Measurements from ENCODE around the gene CEP152. TPM values are rescaled to one million over a fixed set of nuclear protein-coding genes. Genes with fewer than 3 reads are reported as not detected.

CEP152 gene
- total and polyA plus RNA-seq, 7 donors: 0.35 to 1.3 (median 0.69) TPM

- no peaks in the 10 kb centered on the region for H3K27me3 ChIP-seq (ENCODE audit: insufficient read depth in 3 of 3, low read length in 2 of 3)
- peaks cover 6% of the 10 kb centered on the region for H3K9me3 ChIP-seq
- no peak for DNase-seq
- no peak overlapping the region for H3K27ac ChIP-seq
- H3K36me3 ChIP-seq (ENCODE audit: insufficient read depth in 1 of 2, low read depth in 1 of 2): no peaks in the 10 kb centered on the region
- intact Hi-C loops (cut with DNase I): no loop called here
- no peak for TF ChIP-seq CTCF (IDR thresholded peaks at IDR 0.05)
- H3K4me3 ChIP-seq: no peak overlapping the region
- no peak for ATAC-seq
- no peaks in the 10 kb centered on the region for H3K4me1 ChIP-seq
Measured at GRCh38 chr15:48832648-48833047, 21.8 kb upstream of the CEP152 start.

- H3K36me3 ChIP-seq (ENCODE audit: insufficient read depth in 1 of 2, low read depth in 1 of 2): no peaks in the 10 kb centered on the region
- ATAC-seq (no peak), DNase-seq (no peak)
- H3K27me3 ChIP-seq (ENCODE audit: insufficient read depth in 3 of 3, low read length in 2 of 3): no peaks in the 10 kb centered on the region
- no peak overlapping the region for H3K27ac ChIP-seq
- TF ChIP-seq CTCF (IDR thresholded peaks at IDR 0.05): no peak
- no peaks in the 10 kb centered on the region for H3K4me1 ChIP-seq
- H3K4me3 ChIP-seq: no peak overlapping the region
- peaks cover 6% of the 10 kb centered on the region for H3K9me3 ChIP-seq
- intact Hi-C loops (cut with DNase I): no loop called here
Measured at GRCh38 chr15:48828906-48829305, 18.0 kb upstream of the CEP152 start.

- H3K4me3 ChIP-seq: no peak overlapping the region
- peaks cover 6% of the 10 kb centered on the region for H3K9me3 ChIP-seq
- intact Hi-C loops (cut with DNase I): no loop called here
- DNase-seq (no peak), ATAC-seq (no peak)
- H3K36me3 ChIP-seq (ENCODE audit: insufficient read depth in 1 of 2, low read depth in 1 of 2): no peaks in the 10 kb centered on the region
- H3K27ac ChIP-seq: no peak overlapping the region
- no peak for TF ChIP-seq CTCF (IDR thresholded peaks at IDR 0.05)
- H3K27me3 ChIP-seq (ENCODE audit: insufficient read depth in 3 of 3, low read length in 2 of 3): no peaks in the 10 kb centered on the region
- no peaks in the 10 kb centered on the region for H3K4me1 ChIP-seq
- 73 to 75% (median 74%) methylated on average over 4 of the region's 4 CpGs for WGBS, 3 donors
Measured at GRCh38 chr15:48828471-48828870, 17.6 kb upstream of the CEP152 start.

GRCh38 chr15:48825075-48825474 is 14.2 kb upstream of the CEP152 start:
- 88 to 95% (median 91%) methylated on average over 1 of the region's 1 CpG for WGBS, 3 donors
- ATAC-seq (no peak), DNase-seq (no peak)
- H3K9me3 ChIP-seq: no peaks in the 10 kb centered on the region
- H3K27me3 ChIP-seq (ENCODE audit: insufficient read depth in 3 of 3, low read length in 2 of 3): no peaks in the 10 kb centered on the region
- no peak for TF ChIP-seq CTCF (IDR thresholded peaks at IDR 0.05)
- intact Hi-C loops (cut with DNase I): no loop called here
- H3K4me3 ChIP-seq: no peak overlapping the region
- no peak overlapping the region for H3K27ac ChIP-seq
- H3K36me3 ChIP-seq (ENCODE audit: insufficient read depth in 1 of 2, low read depth in 1 of 2): no peaks in the 10 kb centered on the region
- H3K4me1 ChIP-seq: no peaks in the 10 kb centered on the region

GRCh38 chr15:48823706-48824105 is 12.8 kb upstream of the CEP152 start:
- no peak for ATAC-seq
- H3K4me3 ChIP-seq: no peak overlapping the region

More at GRCh38 chr15:48823706-48824105, 12.8 kb upstream of the CEP152 start:
- 60 to 66% (median 65%) methylated on average over 1 of the region's 1 CpG for WGBS, 3 donors
- TF ChIP-seq CTCF (IDR thresholded peaks at IDR 0.05): no peak
- Histone ChIP-seq H3K27me3 (ENCODE audit: insufficient read depth in 3 of 3, low read length in 2 of 3) (no peaks in the 10 kb centered on the region), H3K9me3 (no peaks in the 10 kb centered on the region), H3K36me3 (ENCODE audit: insufficient read depth in 1 of 2, low read depth in 1 of 2) (no peaks in the 10 kb centered on the region), H3K4me1 (no peaks in the 10 kb centered on the region), H3K27ac (no peak overlapping the region)
- intact Hi-C loops (cut with DNase I): no loop called here
- DNase-seq: no peak
